Measurements from ENCODE around the gene PIAS4. TPM values are rescaled to one million over a fixed set of nuclear protein-coding genes. Genes with fewer than 3 reads are reported as not detected.

Gene PIAS4
- total and polyA plus RNA-seq, 8 donors: 20.9 to 29.9 (median 24.2) TPM

DNA sequence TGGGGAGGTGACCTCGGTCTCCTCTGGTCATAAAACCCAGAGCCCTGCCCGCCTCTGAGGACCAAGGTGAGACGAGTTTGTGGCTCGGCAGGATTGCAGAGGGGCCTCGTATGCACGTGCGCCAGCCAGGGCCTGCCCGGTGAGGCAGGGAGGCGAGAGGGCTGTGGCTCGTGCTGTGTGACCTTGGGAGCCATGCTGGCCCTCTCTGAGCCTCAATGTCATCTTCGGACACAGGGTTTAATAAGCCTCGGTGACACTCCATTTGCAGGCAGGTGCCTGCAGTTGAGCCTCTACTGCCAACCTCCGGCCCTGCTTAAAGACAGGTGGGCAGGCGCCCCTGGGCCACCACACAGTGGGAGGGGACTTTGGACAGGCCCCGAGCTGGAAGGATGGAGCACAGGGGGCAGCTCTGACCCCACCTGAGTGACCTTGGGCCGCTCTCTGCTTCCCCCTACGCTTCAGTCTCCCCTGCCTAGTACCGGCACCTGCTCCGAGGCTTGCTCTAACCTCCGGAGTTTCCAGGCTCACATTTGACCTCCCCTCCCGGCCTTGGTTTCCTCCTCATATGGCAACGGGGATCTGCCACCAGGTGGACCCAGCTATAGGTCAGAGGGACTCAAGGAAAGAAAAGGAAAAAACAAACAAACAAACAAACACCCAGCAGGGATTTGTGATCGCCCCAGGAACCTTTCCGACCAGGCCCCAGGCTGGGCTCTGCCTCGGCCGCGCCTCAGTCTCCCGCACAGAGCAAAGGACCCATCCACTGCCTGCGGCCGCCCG, 56.0 kb downstream of the PIAS4 start:
- Histone ChIP-seq H3K9me3 (no peaks in the 10 kb centered on the region), H3K4me3 (peak overlapping the region; percentile 80 to 93), H3K36me3 (peaks cover 0 to 13% of the 10 kb centered on the region in 2 donors), H3K27ac (peak overlapping the region; percentile 90 to 94), H3K27me3 (no peaks in the 10 kb centered on the region), H3K4me1 (peaks cover 50 to 71% of the 10 kb centered on the region in 2 donors)
- ATAC-seq (no peak), DNase-seq (peak in 1 of 4 donors; percentile 66)
- TF ChIP-seq, protein P1, sequence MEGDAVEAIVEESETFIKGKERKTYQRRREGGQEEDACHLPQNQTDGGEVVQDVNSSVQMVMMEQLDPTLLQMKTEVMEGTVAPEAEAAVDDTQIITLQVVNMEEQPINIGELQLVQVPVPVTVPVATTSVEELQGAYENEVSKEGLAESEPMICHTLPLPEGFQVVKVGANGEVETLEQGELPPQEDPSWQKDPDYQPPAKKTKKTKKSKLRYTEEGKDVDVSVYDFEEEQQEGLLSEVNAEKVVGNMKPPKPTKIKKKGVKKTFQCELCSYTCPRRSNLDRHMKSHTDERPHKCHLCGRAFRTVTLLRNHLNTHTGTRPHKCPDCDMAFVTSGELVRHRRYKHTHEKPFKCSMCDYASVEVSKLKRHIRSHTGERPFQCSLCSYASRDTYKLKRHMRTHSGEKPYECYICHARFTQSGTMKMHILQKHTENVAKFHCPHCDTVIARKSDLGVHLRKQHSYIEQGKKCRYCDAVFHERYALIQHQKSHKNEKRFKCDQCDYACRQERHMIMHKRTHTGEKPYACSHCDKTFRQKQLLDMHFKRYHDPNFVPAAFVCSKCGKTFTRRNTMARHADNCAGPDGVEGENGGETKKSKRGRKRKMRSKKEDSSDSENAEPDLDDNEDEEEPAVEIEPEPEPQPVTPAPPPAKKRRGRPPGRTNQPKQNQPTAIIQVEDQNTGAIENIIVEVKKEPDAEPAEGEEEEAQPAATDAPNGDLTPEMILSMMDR (IDR thresholded peaks at IDR 0.05): no peak
- intact Hi-C loops (cut with DNase I): no loop called here

DNA sequence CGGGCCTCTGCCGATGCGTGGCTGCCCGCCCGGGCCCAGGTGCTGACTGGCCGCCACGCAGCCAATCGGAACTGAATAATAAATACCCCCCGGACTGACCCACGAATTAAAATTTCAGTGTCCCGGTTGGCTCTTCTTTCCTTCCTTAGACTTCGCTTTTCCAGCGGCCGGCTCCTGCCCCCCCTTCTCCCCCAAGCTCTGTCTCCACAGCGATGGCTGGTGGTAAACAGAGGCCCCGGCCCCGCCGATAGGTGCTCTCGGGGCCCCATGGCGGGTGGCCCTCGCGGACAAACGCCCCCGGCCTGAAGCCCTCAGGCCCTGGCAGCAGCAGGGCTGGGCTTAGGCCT, 56.6 kb downstream of the PIAS4 start:
- intact Hi-C loops (cut with DNase I): no loop called here
- peak in 1 of 4 donors; percentile 40 for DNase-seq
- Histone ChIP-seq H3K4me3 (peak overlapping the region; percentile 80 to 93), H3K4me1 (peaks cover 44 to 71% of the 10 kb centered on the region in 2 donors), H3K27ac (peak overlapping the region; percentile 90 to 94), H3K36me3 (peaks cover 0 to 13% of the 10 kb centered on the region in 2 donors), H3K9me3 (no peaks in the 10 kb centered on the region), H3K27me3 (no peaks in the 10 kb centered on the region)
- no peak for ATAC-seq
- TF ChIP-seq, protein P1 (IDR thresholded peaks at IDR 0.05): no peak

DNA sequence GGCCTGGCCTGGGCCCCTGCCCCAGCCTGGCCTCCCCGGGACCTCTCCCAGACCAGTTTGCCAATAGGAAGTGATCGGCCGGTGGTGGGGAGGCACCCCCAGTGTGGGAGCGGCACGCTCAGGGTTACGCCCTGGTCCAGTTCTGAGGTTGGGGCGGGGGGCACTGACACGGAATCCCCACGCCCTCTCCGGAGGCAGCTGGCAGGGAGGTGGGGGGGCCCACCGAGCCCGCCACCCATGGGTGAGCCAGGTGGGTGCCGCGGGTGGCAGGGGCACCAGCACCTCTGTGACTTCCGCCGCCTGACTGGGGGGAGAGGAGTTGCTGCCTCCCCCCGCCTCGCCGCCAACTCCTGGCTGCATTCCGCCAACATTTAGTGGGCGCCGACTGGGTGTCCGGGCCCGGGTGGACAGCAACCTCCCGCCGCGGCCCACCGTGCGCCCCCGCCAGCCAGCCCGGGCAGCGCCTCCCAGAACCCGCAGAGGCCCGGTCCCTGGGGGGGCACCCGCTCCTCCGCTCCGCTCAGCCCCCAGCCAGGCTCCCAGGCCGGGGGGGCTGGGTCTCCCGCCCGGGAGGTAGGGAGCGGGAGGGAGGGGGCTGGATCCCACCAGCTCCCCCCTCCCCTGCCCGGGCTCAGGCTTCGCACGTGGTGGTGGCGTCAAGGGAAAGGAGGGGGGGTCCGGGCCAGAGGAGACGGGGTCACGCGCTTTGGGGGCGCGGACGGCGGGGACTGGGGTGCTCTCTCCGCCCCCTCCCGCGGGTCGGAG, 57.1 kb downstream of the PIAS4 start:
- TF ChIP-seq, protein P1 (IDR thresholded peaks at IDR 0.05): no peak
- H3K27ac ChIP-seq: peak overlapping the region; percentile 90 to 94
- no peaks in the 10 kb centered on the region for H3K27me3 ChIP-seq
- H3K9me3 ChIP-seq: no peaks in the 10 kb centered on the region
- intact Hi-C loops (cut with DNase I): no loop called here
- peak in 2 of 4 donors; percentile 64 to 90 for DNase-seq
- no peak for ATAC-seq
- peaks cover 0 to 13% of the 10 kb centered on the region in 2 donors for H3K36me3 ChIP-seq
- H3K4me3 ChIP-seq: peak overlapping the region; percentile 80 to 93
- peaks cover 39 to 71% of the 10 kb centered on the region in 2 donors for H3K4me1 ChIP-seq

DNA sequence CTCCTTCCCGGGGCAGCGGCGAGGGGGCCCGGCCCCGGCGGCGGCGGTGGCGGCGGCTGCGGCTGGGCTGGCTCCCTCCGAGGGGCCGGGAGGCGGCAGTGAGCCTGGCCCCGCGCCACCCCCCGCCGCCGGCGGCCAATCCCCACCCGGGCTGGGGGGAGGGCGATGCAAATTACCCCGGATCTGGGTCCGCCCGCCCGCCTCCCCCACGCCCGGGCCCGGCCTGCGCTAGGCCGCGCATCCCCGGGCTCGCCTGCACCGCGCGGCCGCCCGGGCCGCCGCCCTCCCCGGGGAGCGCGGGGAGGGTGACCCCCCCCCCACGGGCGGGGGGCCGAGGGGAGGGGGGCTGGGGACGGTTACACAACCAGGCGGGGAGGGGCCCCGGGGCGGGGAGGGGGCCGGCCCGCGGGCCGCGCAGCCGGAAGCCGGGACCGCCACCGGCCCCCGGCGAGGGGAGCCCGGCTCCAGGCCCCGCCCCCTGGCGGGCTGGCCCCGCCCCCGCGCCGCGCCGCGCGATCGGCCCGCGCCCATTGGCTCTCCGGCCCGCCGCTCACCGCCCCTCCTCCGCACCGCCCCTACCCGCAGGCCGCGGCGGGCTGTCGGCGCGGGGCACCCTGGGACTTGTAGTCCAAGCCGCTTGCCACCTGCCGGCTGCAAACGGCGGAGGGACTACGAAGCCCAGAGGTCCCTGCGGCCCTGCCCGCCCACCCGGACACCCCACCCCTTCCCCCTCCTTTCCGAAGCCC, 58.1 kb downstream of the PIAS4 start:
- Histone ChIP-seq H3K4me3 (peak overlapping the region; percentile 75 to 93), H3K4me1 (peaks cover 30 to 65% of the 10 kb centered on the region in 2 donors), H3K27me3 (no peaks in the 10 kb centered on the region), H3K27ac (peak overlapping the region in 1 of 2 donors; percentile 96), H3K9me3 (no peaks in the 10 kb centered on the region), H3K36me3 (peaks cover 0 to 13% of the 10 kb centered on the region in 2 donors)
- intact Hi-C loops (cut with DNase I): no loop called here
- peak; percentile 81 for ATAC-seq
- TF ChIP-seq, protein P1 (IDR thresholded peaks at IDR 0.05): no peak
- DNase-seq: peak; percentile 93 to 98 (median 97)
